ENCODE results near the gene SMAD3. TPM values are rescaled to one million over a fixed set of nuclear protein-coding genes. Genes with fewer than 3 reads are reported as not detected.

The SMAD3 gene
- total and polyA plus RNA-seq, 2 experiments from 2014 or later = 30.8 to 34.0 TPM

DNA sequence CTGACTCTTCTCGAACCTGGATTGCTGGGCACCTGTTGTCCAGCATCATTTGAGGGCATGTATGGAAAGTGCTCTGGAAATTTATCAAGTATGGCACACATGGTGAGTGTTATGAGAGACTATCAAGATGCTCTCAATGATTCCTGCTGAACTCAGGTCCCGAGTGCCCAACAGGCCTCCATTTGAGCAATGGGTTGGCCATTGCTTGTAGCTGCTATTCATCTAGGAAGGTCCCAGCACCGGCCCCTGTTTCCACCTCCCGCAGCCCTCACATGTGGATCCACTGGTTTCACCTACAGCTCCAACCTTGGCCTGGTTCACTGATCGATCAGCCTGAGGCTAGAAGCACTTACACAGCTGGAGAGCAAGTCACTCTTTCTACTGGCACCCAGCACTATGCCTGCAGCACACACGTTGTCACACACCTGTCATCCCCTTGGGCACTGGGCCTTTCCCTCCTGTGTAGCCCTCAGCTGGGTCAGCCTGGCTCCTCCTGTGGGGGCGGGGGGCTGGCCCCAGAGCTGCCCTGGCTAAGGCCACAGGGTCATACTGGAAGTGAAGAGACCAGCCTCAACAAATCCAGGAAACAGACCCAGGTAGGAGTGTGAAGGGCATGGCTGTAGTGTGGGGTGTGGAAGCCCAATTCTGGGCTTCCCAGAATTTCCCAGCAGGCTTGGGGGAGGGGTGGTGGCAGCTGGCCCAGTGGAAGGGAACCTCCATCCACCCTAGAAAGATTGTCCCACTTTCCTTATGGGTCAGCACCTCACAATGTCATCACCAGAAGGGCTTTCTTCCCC is 41.7 kb upstream of the SMAD3 start:
- H3K9me3 ChIP-seq (ENCODE audit: low read depth) = no peaks in the 10 kb centered on the region
- no peak overlapping the region for H2AFZ ChIP-seq
- WGBS, 2 experiments (ENCODE audit: low coverage in 1 of 2, low lambda C conversion rate in 2 of 2, missing lambda C conversion rate in 2 of 2) = 87 to 93% methylated on average over 7 of the region's 7 CpGs
- peaks cover 53% of the 10 kb centered on the region for H3F3A ChIP-seq (ENCODE audit: insufficient read depth)
- H3K9ac ChIP-seq = peak overlapping the region; percentile 52
- no peak overlapping the region for H3K4me3 ChIP-seq
- no peaks in the 10 kb centered on the region for H3K79me2 ChIP-seq (ENCODE audit: insufficient read depth)
- no peaks in the 10 kb centered on the region for H4K20me1 ChIP-seq (ENCODE audit: insufficient read depth)
- no peak for DNase-seq
- H3K27ac ChIP-seq = peak overlapping the region; percentile 78
- H3K4me1 ChIP-seq (ENCODE audit: insufficient read depth) = peaks cover 46% of the 10 kb centered on the region
- H3K4me2 ChIP-seq (ENCODE audit: unreplicated experiment) = peak overlapping the region; percentile 75
- in situ Hi-C loops (cut with MboI) = no loop called here
- no peaks in the 10 kb centered on the region for H3K36me3 ChIP-seq (ENCODE audit: low read depth)
- TF ChIP-seq EZH2 (IDR thresholded peaks at IDR 0.05; ENCODE audit: insufficient read depth, poor library complexity, severe bottlenecking) (no peak), EZH2phosphoT487 (IDR thresholded peaks at IDR 0.05; ENCODE audit: insufficient read depth, low read depth) (no peak)
- H3K9me2 ChIP-seq (ENCODE audit: insufficient read depth) = no peaks in the 10 kb centered on the region
- no peaks in the 10 kb centered on the region for H3K27me3 ChIP-seq (replicated peaks; ENCODE audit: insufficient read depth)

DNA sequence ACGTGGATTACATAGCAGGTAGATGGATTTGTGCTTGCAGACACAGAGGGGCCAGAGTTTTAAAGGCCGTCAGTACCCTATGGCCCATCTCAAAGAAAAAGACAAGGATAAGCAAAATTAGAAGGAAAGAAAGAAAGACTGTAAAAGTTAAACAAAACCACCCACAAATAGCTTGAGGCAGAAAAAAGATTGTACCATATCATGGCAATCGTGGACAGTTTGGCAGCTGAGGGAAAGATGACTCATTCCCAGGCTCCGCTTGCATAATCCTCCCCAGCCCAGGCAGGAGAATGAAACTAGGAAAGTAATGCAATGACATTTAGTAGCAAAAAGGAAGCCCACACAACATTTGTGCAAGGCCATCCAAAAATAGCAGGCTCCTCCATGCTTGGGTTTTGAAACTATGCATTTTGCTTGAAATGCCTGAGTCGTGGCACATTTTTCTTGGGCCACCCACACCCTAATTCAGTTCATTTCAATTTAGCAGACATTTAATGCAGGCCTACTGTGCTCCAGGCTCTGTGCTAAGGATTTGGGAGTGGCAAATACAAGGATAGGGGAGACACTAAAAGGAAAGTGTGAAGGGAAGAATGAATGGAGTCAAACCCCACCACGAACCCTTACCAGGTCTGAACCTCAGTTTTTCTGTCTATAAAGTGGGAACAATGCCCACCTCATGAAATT is 40.9 kb upstream of the SMAD3 start:
- Histone ChIP-seq H2AFZ (no peak overlapping the region), H3K9ac (peak overlapping the region; percentile 52), H4K20me1 (ENCODE audit: insufficient read depth) (no peaks in the 10 kb centered on the region), H3K36me3 (ENCODE audit: low read depth) (no peaks in the 10 kb centered on the region), H3K4me1 (ENCODE audit: insufficient read depth) (peaks cover 46% of the 10 kb centered on the region), H3K4me2 (ENCODE audit: unreplicated experiment) (peak overlapping the region; percentile 75), H3K27me3 (replicated peaks; ENCODE audit: insufficient read depth) (no peaks in the 10 kb centered on the region), H3K4me3 (no peak overlapping the region), H3F3A (ENCODE audit: insufficient read depth) (peaks cover 53% of the 10 kb centered on the region), H3K9me3 (ENCODE audit: low read depth) (no peaks in the 10 kb centered on the region), H3K27ac (peak overlapping the region; percentile 78), H3K9me2 (ENCODE audit: insufficient read depth) (no peaks in the 10 kb centered on the region), H3K79me2 (ENCODE audit: insufficient read depth) (no peaks in the 10 kb centered on the region)
- 12 to 18% methylated on average over 6 of the region's 6 CpGs for WGBS, 2 experiments (ENCODE audit: low coverage in 1 of 2, low lambda C conversion rate in 2 of 2, missing lambda C conversion rate in 2 of 2)
- no peak for TF ChIP-seq EZH2 (IDR thresholded peaks at IDR 0.05; ENCODE audit: insufficient read depth, poor library complexity, severe bottlenecking)
- TF ChIP-seq EZH2phosphoT487 (IDR thresholded peaks at IDR 0.05; ENCODE audit: insufficient read depth, low read depth) = no peak
- DNase-seq = peak; percentile 96
- in situ Hi-C loops (cut with MboI) = no loop called here

DNA sequence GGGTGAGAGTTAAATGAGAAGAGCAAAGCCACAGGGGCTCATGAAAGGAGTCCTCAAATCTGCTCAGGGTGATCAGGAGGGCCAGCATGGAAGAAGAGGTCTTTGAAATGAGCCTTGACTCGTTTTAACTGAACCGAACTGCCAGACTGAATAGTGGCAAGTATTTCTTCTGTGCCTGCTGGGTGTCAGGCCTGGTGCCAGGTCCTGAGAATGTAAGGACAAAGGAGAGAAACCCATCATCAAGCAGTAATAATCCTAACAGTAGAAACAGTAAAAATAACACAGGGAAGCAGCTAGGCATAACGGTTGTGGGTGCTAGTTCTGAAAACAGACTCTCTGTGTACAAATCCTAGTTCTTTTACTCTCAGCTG is 40.4 kb upstream of the SMAD3 start:
- Histone ChIP-seq H3K4me2 (ENCODE audit: unreplicated experiment) (peak overlapping the region; percentile 17), H3K4me3 (no peak overlapping the region), H3K9ac (peak overlapping the region; percentile 42), H3F3A (ENCODE audit: insufficient read depth) (peaks cover 53% of the 10 kb centered on the region), H3K9me2 (ENCODE audit: insufficient read depth) (no peaks in the 10 kb centered on the region), H4K20me1 (ENCODE audit: insufficient read depth) (no peaks in the 10 kb centered on the region), H3K27me3 (replicated peaks; ENCODE audit: insufficient read depth) (no peaks in the 10 kb centered on the region), H3K79me2 (ENCODE audit: insufficient read depth) (no peaks in the 10 kb centered on the region), H3K9me3 (ENCODE audit: low read depth) (no peaks in the 10 kb centered on the region), H3K36me3 (ENCODE audit: low read depth) (no peaks in the 10 kb centered on the region), H3K4me1 (ENCODE audit: insufficient read depth) (peaks cover 46% of the 10 kb centered on the region), H2AFZ (no peak overlapping the region), H3K27ac (peak overlapping the region; percentile 78)
- in situ Hi-C loops (cut with MboI) = no loop called here
- DNase-seq = peak; percentile 29
- TF ChIP-seq EZH2 (IDR thresholded peaks at IDR 0.05; ENCODE audit: insufficient read depth, poor library complexity, severe bottlenecking) = no peak
- no peak for TF ChIP-seq EZH2phosphoT487 (IDR thresholded peaks at IDR 0.05; ENCODE audit: insufficient read depth, low read depth)
- WGBS, 2 experiments (ENCODE audit: low coverage in 1 of 2, low lambda C conversion rate in 2 of 2, missing lambda C conversion rate in 2 of 2) = 32 to 40% methylated on average over 3 of the region's 3 CpGs

DNA sequence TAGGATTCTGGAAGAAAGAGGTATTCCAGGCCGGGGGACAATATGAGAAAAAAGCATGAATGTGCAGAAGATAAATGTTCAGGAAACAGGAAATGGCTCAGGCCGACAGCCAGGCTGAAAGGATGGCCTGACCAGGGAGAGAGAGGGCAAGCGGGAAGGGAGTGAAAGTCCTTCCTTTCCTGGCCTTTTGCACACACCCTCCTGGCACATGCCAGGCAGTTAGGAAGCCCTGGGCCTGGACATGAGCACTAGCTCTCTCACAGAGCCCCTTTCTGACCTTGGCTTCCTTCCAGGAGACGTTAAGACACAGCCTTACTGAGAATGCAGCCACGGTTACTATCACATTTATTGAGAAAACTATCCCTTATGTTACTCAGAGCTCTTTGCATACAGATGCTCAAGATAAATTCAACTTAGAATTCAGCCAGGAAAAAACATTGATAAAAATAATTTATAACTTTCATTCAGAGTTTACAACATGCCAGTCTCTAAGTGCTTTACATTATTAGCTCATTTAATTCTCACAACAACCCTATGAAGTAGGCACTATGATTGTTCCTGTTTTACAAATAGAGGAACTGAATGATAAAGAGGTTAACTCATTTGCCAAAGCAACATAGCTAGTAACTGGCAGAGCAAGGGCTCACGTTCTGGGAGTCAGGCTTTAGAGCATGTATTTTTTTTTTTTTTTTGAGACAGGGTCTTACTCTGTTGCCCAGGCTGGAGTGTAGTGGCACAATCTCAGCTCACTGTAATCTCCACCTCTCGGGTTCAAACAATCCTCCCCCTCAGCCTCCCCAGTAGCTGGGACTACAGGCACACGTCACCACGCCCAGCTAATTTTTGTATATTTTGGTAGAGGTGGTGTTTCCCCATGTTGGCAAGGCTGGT is 39.4 kb upstream of the SMAD3 start:
- Histone ChIP-seq H3K27ac (peak overlapping the region; percentile 78), H2AFZ (peak overlapping the region; percentile 30; the same call in 1 of the 2 replicates), H3K27me3 (replicated peaks; ENCODE audit: insufficient read depth) (no peaks in the 10 kb centered on the region), H3K36me3 (ENCODE audit: low read depth) (no peaks in the 10 kb centered on the region), H3K79me2 (ENCODE audit: insufficient read depth) (no peaks in the 10 kb centered on the region), H3K9me3 (ENCODE audit: low read depth) (no peaks in the 10 kb centered on the region), H3F3A (ENCODE audit: insufficient read depth) (peaks cover 53% of the 10 kb centered on the region), H3K4me1 (ENCODE audit: insufficient read depth) (peaks cover 46% of the 10 kb centered on the region), H3K9ac (peak overlapping the region; percentile 42), H3K9me2 (ENCODE audit: insufficient read depth) (no peaks in the 10 kb centered on the region), H4K20me1 (ENCODE audit: insufficient read depth) (no peaks in the 10 kb centered on the region), H3K4me2 (ENCODE audit: unreplicated experiment) (peak overlapping the region; percentile 52), H3K4me3 (no peak overlapping the region; the same call in 1 of the 2 replicates)
- TF ChIP-seq EZH2 (IDR thresholded peaks at IDR 0.05; ENCODE audit: insufficient read depth, poor library complexity, severe bottlenecking) (no peak), EZH2phosphoT487 (IDR thresholded peaks at IDR 0.05; ENCODE audit: insufficient read depth, low read depth) (no peak)
- peak; percentile 71 for DNase-seq
- WGBS, 2 experiments (ENCODE audit: low coverage in 1 of 2, low lambda C conversion rate in 2 of 2, missing lambda C conversion rate in 2 of 2) = 36% methylated on average over 9 of the region's 9 CpGs
- in situ Hi-C loops (cut with MboI) = no loop called here
